A549 (cell line): Measurements from ENCODE around the gene TMEFF2.

Experiments
- BHLHE40 ChIP-seq: IDR thresholded peaks from 2 replicates; pipeline ENCODE4 v1.6.1; 2012; ENCODE audit warnings: low read depth, low read length, inconsistent platforms
- CTCF ChIP-seq: fragments of >200 bp; sonication (Bioruptor Twin); formaldehyde crosslinking; IDR thresholded peaks from 3 replicates; pipeline ENCODE4 v1.5.1; 2016

GRCh38 chr2:191979221-191979730 is 215.5 kb downstream of the TMEFF2 start:
- no peak for TF ChIP-seq CTCF
- no peak for TF ChIP-seq BHLHE40
